Epithelial cell of esophagus (primary cell): ENCODE results near the gene CCDC142.
A peak's percentile ranks its signal among the peaks of the same experiment; 100 is the strongest.

Source experiments
- DNase-seq: peaks from one replicate; pipeline ENCODE4 v3.0.0; 2010; ENCODE audit warnings: low read depth
- H3K4me3 ChIP-seq: 2 replicates; pipeline ENCODE4 v1.5.1; 2011; ENCODE audit warnings: mild to moderate bottlenecking, low read length, control low read depth
- CTCF ChIP-seq: IDR thresholded peaks from 2 replicates; pipeline ENCODE4 v1.5.1; 2011; ENCODE audit warnings: low read depth, mild to moderate bottlenecking, low read length, control low read depth, inconsistent platforms; ENCODE audit not compliant: insufficient read depth; ENCODE audit errors: missing control alignments

Gene CCDC142

GRCh38 chr2:74522516-74522915, 39.7 kb upstream of the CCDC142 start:
- no peak for DNase-seq
- no peak for TF ChIP-seq CTCF
- no peak overlapping the region for H3K4me3 ChIP-seq

- H3K4me3 ChIP-seq, result no peak overlapping the region
- DNase-seq, result no peak
- TF ChIP-seq CTCF, result no peak
Observed at GRCh38 chr2:74516650-74517049, 33.9 kb upstream of the CCDC142 start.

- peak; percentile 54 for DNase-seq
Observed at GRCh38 chr2:74515981-74516633, 33.3 kb upstream of the CCDC142 start.

GRCh38 chr2:74515271-74515980, 32.6 kb upstream of the CCDC142 start:
- DNase-seq, result no peak
- no peak for TF ChIP-seq CTCF
- no peak overlapping the region for H3K4me3 ChIP-seq

More at GRCh38 chr2:74515981-74516633, 33.3 kb upstream of the CCDC142 start:
- no peak overlapping the region for H3K4me3 ChIP-seq
- no peak for TF ChIP-seq CTCF

- H3K4me3 ChIP-seq, result no peak within 1 kb of the TSS
- TF ChIP-seq CTCF, result no peak
- DNase-seq, result peak; percentile 28
Observed at GRCh38 chr2:74514368-74515270, 31.8 kb upstream of the CCDC142 start, which contains the start of gene TLX2. TSS of gene TLX2 (plus strand) at chr2:74514450. CDS start at chr2:74514807, 357 bp downstream.

- no peak overlapping the region for H3K4me3 ChIP-seq
- DNase-seq, result peak; percentile 39
- no peak for TF ChIP-seq CTCF
Observed at GRCh38 chr2:74513605-74514367, 31.0 kb upstream of the CCDC142 start.
